ENCODE results near the gene WNT2B.

DNA sequence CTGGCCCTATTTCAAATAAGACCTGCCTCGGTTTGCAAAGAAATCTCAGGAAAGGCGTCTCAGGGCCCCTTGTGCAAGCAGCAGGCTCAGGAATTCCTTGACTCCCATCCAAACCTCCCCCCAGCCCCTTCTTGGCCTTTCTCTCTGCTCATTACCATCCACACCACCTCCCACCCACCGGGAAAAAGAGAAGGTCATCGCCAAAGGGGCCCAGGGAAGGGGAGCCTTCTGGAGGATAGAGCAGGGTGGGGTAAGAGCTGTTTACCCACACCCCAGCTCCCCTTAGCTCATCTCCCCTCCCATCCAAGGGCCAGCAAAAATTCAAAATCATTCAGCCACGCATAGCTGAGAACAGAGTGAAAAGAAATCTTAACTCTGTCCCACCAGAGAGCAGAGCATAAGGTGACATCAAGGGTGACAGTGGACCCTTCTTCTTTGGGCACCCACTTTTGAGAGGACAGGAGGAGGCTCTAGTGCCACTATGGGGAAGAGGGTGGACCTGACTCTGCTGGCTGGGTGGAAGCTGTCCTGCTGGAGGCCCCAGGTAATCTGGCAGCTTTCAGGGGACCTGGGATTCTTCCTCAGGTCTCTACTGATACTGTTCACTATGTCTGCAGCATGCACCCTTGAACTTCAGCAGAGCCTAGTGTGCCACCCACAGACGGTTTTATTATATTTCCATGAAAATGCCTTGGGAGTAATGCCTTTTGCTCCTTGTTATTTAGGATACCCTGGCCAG is 3.9 kb upstream of the WNT2B start:
- TF ChIP-seq POLR2A (IDR thresholded peaks at IDR 0.05; ENCODE audit: low read length) (no peak), GATA1 (IDR thresholded peaks at IDR 0.05; ENCODE audit: low read depth, low read length) (no peak)
